ENCODE results near the gene FBXL7.

Gene FBXL7

DNA sequence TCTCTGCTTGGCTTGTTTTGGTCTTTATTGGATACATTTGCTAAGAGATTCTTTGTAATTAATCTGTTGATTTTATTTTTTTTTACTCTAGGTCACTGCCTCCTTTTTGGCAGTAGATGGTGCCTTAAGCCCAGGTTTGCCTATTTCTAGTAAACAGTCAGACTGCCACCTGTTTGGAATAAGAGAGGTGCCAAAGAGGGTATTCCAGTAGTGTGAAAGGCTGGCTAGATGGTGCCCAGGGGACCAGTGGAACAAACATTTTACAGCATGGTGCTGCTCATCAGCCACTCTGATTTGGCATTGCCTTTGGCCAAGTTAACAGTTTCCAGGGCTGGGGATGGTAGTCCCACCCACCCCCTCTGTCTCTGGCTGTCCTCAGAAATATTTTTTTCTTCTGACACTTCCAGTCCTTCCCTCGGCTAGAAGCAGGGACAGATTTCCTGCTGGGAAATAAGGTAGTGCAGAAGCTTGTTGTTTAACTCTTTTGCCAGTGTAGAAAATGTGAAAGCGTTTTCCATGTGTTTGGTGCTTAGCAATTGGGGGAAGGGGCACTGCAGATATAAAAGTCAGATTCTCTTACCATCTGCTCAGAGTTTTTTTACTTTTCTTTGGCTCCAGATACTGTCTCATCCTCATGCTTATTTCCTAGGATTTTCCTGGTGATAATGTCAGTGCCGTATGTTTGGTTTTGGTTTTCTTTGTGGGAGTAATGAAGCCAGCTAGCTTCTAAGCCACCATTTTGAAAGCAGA is 36.6 kb upstream of the FBXL7 start:
- peak; percentile 4 for DNase-seq (ENCODE audit: low read depth)
- TF ChIP-seq, protein P1, sequence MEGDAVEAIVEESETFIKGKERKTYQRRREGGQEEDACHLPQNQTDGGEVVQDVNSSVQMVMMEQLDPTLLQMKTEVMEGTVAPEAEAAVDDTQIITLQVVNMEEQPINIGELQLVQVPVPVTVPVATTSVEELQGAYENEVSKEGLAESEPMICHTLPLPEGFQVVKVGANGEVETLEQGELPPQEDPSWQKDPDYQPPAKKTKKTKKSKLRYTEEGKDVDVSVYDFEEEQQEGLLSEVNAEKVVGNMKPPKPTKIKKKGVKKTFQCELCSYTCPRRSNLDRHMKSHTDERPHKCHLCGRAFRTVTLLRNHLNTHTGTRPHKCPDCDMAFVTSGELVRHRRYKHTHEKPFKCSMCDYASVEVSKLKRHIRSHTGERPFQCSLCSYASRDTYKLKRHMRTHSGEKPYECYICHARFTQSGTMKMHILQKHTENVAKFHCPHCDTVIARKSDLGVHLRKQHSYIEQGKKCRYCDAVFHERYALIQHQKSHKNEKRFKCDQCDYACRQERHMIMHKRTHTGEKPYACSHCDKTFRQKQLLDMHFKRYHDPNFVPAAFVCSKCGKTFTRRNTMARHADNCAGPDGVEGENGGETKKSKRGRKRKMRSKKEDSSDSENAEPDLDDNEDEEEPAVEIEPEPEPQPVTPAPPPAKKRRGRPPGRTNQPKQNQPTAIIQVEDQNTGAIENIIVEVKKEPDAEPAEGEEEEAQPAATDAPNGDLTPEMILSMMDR (IDR thresholded peaks at IDR 0.05; ENCODE audit: control insufficient read depth, insufficient read depth, low read depth, low read length, missing control alignments) = peak; percentile 70
- no peak overlapping the region for H3K4me3 ChIP-seq (ENCODE audit: control insufficient read depth, low read depth, low read length)

DNA sequence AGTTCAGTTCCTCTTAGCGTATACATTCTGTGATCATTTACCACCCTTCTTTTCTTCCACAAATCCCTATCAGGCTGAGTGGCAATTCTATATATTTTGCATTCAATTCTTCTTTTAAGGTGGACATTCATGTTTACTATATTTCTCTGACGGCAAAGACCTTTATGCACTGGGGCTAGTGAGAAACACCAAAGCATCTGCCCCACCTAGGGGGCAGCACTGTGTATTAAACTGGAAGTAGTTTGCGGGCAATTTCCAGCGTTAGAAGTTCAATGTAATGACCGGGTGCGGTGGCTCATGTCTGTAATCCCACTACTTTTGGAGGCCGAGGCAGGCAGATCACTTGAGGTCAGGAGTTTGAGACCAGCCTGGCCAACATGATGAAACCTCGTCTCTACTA is 27.9 kb upstream of the FBXL7 start:
- TF ChIP-seq, protein P1 (IDR thresholded peaks at IDR 0.05; ENCODE audit: control insufficient read depth, insufficient read depth, low read depth, low read length, missing control alignments) = peak; percentile 11
- no peak for DNase-seq (ENCODE audit: low read depth)
- no peak overlapping the region for H3K4me3 ChIP-seq (ENCODE audit: control insufficient read depth, low read depth, low read length)

DNA sequence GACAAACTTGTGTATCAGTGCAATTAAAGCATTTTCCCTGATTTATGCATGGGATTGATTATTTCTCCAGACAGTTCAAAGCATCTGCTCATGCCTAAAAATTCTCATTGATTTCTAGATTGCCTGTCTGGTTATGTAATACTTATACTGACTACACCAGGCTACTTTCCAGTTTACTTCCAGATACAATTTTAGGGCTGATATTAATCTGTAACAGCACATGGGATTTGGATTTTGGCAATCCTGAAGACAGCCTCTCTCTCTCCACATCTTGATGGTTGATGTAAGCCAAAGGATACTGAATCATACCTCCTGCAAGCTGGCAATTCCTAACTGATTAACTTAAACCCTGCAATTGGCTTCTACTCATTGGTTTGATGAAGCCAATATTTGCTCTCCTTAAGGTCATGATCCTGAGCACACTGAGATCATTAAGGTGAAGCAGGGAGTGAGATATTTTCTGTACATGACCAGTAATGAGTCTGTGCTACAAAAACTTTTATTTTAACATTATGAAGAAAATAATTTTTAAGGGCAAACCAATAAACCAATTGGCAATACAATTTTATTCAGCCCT is 25.7 kb upstream of the FBXL7 start:
- TF ChIP-seq, protein P1 (IDR thresholded peaks at IDR 0.05; ENCODE audit: control insufficient read depth, insufficient read depth, low read depth, low read length, missing control alignments) = no peak
- no peak overlapping the region for H3K4me3 ChIP-seq (ENCODE audit: control insufficient read depth, low read depth, low read length)
- DNase-seq (ENCODE audit: low read depth) = no peak

DNA sequence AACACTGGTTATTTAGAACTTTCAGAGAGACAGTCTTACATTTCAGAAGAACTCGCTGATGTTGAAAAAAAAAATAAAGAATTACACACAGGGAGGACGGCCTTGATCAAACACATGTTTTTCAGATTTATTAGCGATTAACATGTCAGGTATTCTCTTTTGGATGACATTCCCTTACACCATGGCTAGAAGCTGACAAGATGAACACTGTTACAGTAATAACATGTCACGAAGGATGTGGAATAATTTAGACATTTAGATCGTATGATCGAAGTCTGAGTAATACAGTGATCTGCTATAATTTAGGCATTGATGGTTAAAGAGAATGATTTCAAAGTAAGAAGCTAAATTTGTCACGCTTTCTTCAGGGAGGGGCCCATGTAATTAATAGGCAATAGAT is 24.6 kb upstream of the FBXL7 start:
- no peak overlapping the region for H3K4me3 ChIP-seq (ENCODE audit: control insufficient read depth, low read depth, low read length)
- TF ChIP-seq, protein P1 (IDR thresholded peaks at IDR 0.05; ENCODE audit: control insufficient read depth, insufficient read depth, low read depth, low read length, missing control alignments) = no peak
- DNase-seq (ENCODE audit: low read depth) = no peak

DNA sequence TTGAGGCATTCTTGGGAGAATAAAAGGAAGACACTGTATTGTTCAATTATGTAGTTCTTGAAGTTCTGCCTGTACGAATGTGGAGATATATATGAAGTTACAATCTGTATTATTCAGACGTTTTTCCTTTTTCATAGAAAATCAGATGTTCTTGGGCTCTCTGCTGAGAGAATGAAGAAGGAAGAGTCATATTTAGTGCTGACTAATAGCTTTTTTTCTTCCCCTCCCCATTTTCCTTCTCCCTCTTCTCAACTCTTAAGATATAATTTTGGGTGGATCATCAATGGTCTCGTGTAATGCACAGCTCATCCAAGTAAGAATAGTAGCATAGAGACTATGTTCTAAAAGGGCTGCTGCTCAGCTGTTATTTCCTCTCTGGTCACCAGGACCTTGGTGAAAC is 23.0 kb upstream of the FBXL7 start:
- TF ChIP-seq, protein P1 (IDR thresholded peaks at IDR 0.05; ENCODE audit: control insufficient read depth, insufficient read depth, low read depth, low read length, missing control alignments) = no peak
- DNase-seq (ENCODE audit: low read depth) = no peak
- no peak overlapping the region for H3K4me3 ChIP-seq (ENCODE audit: control insufficient read depth, low read depth, low read length)

DNA sequence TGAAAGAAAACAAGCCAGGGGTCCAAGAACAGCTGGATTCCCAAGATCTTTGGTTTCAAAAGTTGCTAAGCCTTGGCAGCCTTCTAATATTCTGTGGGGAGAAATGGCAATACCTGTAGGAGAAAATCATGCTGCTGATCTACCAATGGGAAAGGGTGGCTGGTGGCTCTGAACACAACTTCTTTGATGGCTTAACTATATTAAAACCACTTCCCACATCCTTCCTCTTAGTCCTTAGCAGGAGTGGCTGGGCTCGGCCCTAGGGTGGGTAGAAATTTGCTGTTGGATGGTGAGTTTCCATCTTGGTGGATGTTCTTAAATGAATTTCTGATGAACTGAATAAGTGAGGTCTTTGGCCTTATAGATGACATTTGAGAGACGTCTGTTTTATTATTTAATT is 19.5 kb upstream of the FBXL7 start:
- DNase-seq (ENCODE audit: low read depth) = no peak
- TF ChIP-seq, protein P1 (IDR thresholded peaks at IDR 0.05; ENCODE audit: control insufficient read depth, insufficient read depth, low read depth, low read length, missing control alignments) = no peak

More for the DNA sequence above, 19.5 kb upstream of the FBXL7 start:
- no peak overlapping the region for H3K4me3 ChIP-seq (ENCODE audit: control insufficient read depth, low read depth, low read length)

Data from AG09309 (cell line).